SW480 (cell line): ENCODE measurements around the gene CCDC197.
A peak's percentile ranks its signal among the peaks of the same experiment; 100 is the strongest.

Experiments
- DNase-seq: peaks from one replicate; pipeline ENCODE4 v3.0.0-alpha.2; 2016; ENCODE audit warnings: low spot score

The CCDC197 gene

DNA sequence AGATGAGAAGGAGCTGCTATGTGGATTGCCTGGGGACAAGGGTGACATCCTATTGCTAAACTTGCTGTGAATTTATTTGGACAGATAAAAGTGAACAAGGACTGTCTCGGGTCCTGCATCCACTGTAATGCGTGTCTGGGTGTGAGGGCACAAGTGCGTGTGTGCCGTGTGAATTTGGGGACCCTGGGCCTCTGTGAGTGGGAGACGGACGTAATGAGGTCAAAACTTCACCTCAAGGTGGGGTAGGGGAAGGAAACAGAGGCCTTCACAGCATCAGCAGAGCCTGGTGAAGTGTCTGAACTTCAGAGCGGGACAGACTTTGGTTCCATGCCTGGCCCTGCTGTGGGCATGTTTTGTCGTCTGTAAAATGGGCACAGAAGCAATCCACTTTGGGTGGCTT is 35.5 kb upstream of the CCDC197 start:
- DNase-seq, result no peak

DNA sequence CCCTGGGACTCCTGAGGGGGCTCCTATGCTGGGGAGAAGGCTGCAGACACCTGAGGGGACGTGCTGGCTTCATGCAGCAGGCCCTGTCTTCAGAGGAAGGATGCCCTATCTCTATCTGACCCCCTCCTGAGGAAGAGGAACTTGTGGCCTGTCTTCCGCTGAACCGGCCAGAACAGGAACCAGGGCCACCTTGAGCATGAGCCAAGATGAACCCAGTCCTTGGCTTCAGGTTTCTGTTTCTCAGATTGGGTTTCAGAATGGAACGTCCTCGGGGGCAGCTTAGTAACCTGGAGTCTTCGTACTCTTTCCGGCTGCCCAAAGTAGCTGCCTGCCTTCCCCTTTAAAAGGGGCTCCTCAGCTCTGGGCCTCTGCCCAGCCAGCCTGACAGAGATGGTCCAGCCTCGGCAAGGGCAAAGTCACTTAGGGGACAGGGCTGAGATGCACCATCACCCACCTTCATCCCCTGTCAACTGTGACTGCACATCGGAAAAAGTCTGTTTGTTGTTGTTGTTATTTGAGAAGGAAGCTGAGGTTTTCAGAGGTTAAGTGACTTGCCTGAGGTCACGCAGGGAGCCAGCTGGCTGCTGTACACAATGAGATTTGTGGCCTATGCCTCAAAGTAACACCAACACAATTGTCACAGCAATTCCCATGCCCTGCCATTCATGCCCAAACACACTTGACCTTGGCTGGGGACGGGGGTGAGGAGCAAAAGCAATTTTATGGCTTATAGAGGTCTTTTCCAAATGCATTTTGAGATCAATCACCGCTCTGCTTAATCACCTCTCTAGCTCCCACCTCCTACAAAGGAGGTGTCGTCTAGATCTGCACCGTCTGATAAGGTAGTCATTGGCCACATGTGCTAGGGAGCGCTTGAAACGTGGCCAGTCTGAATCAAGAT is 34.1 kb upstream of the CCDC197 start:
- DNase-seq, result peak; percentile 58

DNA sequence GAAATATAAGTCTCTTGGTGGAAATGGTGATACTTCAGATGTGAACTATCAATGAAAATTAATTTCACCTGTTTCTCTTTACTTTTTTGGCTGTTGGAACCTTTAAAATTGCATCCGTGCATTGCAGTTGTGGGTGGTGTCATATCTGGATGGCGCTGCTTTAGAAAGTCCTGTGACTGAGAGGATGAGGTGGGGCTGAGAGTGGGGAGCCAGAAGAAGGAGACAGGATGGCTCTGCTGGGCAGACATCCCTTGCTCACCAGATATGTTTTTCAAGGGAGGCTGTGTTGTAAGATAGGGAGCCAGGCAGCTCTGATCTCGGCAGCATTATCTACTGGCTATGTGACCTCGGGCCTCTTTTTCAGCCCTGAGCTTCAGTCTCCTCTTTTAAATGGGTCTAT is 33.4 kb upstream of the CCDC197 start:
- DNase-seq, result no peak

DNA sequence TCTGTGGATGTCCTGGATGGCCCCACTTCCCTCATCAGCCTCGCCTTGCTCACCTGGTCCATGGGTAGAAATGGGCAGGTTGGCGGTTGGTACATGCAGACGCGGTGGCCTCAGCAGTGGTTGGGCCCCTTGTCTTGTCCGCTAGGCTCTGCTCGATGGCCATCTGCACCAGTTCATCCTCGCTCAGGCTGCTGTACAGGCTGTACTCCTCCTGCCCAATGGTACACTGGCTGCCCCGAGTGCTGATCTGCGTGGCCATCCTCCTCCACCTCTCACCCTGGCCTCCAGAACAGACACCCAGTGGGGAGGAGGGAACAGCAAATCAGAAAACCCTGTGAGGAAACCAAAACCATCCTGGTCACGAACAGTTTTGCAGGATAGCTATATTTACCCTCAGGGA is 32.8 kb upstream of the CCDC197 start:
- no peak for DNase-seq

DNA sequence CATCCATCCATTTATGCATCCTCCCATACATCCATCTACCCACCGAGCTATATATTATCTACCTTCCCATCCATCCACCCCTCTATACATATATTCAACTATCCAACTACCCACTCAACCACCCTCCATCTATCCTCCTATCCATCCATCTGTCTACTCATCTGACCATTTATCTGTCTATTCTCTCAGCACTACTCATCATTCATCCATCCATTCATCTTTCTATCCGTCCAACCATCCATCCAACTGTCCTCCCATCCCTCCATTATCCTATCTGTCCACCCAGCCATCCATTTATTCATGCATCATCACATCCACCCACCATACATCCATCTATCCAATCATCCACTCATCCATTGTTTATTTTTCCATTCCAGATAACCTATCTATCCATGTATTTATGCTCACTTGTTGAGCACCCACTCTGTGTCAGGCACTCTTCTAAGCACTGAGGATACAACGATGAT is 32.2 kb upstream of the CCDC197 start:
- DNase-seq, result no peak

DNA sequence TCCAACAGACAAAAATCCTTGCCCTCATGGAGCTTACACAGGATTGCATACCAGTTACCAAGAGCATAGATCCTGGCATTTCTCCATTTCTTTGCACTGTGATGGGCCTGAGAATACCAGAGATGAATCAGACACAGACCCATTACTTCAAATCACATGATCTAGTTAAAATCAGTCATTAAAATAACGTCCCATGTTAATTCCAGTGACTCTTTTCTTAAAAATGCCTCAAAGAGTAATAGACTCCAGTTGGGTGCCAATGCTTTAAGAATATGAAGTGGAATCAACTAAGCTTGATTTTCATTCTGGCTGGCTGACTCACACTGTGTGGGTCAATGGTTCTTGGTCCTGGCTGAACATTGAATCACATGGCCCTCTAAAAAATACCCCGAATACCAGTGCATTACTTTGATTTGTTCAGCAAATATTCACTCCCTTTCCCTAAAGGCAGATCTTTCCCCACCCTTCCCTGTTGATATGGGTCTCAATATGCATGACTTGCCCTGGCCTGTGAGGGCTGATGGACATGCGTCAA is 31.7 kb upstream of the CCDC197 start:
- peak; percentile 34 for DNase-seq

DNA sequence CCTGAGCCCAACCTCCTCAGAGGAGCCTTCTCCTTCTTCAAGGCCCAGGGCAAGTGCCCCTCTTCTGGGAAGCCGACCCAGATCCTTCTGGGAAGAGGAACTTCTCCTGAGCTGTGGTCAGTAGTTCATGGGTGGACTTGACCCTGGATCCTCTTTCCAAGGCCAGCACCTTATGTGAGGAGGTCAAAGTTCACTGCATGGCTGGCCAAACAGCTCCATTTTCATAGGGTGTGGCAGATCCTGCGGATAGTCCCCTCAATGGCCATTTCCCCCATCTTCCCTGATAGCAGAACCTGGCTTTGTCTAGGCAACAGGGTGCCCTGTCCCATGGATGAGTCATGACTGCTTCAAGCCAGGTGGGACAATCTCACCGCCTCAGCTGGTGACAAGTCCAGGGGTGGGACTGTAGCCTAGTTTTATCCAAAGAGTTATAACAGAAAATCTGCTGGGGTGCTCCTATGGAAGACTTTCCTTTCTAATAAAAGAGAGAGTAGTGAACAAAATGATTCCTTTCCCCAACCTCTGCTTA is 31.1 kb upstream of the CCDC197 start:
- peak; percentile 44 for DNase-seq

DNA sequence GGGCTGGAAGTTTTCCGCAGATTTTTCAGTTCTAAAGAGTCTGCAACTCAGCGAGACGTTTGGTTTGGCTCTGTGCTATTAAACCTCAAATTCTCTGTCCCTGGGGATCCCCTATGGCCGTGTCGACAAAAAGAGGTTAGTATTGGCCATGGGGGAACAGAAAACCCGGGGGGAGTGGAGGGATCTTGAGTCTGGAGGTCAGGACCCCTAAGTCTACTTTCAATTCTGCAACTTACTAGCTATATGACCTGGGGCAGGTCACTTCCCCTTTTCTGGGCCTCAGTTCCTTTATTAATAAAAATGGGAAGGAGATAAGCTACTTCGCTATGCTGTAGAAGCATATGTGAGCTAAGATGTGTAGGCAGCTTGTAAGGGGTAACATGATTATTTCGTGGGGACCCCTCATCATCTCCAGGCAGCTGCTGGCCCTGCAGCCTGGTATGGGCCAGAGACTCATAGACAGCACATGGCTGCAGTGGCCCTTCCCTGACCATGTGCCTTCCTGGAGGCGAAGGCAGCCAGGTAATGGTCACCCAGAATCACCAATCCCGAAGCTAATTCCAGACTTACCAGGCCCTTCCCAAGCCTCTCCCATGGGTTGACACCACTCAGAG is 29.4 kb upstream of the CCDC197 start:
- no peak for DNase-seq

DNA sequence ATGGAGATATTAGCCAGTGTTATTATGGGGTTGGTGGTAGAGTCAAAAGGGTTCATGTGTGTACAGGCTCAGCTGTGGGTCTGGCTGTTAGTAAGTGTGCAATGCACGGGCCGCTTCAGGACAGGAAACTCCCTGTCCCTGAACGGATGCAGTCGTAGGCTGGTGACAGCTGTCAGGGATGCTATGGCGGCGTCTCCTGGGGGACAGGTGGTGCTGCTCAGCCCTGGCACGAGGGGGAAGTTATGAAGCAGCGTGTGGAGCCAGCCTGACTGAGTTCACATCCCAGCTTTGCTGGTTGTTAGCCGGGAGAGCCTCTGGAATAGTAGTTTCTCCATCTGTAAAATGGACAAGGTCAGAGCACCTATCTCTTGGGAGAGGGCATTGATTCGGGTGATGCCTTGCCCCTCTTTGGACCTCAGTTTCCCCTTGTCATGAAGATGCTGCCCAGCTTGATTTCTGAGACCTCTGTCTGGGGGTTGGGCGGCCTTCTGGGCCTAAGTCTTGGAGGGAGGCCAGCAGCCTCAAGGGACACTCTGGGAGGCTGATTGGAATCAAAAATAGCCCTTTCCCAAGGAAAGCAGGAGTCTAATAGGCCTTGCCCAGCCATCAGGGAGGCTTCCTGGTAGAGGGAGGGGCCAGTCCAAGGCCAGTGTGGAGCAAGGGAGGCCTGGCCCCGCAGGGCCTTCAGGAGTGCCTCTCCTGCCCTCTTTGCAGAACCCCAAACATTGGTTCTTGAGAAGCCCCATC is 27.8 kb upstream of the CCDC197 start:
- DNase-seq, result no peak

DNA sequence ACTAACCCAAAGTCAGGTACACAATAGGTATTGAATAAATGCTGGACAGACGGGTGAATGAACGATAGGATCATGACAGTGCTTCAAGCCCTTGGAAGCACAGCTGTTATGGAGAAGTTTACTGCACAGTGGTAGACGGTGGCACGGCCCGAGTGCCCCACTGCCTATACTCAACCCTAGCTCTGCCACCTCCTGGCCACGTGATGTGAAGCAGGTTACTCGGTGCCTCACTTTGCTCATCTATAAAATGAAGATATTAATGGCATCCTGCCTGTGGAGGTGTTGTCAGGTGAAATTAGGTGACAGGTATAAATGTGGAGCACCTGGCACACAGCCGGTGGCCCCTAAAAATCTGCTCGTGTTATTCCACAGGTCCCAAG is 26.5 kb upstream of the CCDC197 start:
- peak; percentile 73 for DNase-seq

DNA sequence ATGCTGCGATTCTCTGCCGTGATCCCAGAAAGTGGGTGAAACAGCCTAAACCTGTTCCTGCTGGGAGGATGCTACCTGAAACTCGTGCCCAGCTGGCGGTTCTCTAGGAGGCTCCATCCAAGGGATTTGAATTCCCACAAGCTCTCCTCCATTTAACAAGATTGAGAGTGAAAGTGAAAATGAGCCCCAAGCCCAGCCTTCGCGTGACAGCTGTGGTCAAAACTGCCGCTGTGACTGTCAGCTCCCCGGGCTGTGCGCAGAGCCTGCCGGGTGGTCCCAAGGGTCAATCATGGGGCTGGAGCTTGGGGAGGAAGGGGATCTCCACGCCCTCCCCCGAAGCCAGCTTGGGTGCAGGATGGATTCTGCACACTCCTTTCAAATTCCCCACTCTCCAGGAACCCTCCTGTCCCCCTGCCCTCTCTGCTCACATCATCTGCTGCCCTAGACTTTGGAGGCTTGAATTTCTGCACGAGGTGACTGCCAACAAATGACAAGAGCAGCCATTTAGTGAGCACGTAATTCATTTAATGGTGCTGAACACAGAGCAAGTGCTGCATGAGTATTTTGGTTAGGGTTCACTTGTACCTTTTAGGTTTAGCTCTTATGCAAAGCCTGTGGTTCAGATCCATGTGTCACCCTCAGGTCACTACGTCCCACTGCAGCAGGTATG is 26.0 kb upstream of the CCDC197 start:
- DNase-seq, result peak; percentile 55

DNA sequence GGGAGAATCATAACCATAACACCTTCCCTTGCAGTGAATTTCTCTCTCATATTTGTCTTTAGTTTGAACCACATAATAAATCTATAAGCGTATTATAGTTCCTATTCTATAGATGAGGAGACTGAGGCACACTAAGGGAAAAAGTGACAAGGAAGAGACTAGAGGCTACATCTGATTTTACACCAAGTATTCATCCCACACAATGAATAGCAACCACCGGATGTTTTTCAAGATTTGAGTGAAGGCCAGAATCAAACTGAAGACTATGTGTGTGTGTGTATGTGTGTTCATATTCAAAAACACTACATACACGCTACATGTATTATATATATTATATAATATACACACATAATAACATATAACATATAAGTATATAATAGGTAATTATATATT is 25.5 kb upstream of the CCDC197 start:
- no peak for DNase-seq

DNA sequence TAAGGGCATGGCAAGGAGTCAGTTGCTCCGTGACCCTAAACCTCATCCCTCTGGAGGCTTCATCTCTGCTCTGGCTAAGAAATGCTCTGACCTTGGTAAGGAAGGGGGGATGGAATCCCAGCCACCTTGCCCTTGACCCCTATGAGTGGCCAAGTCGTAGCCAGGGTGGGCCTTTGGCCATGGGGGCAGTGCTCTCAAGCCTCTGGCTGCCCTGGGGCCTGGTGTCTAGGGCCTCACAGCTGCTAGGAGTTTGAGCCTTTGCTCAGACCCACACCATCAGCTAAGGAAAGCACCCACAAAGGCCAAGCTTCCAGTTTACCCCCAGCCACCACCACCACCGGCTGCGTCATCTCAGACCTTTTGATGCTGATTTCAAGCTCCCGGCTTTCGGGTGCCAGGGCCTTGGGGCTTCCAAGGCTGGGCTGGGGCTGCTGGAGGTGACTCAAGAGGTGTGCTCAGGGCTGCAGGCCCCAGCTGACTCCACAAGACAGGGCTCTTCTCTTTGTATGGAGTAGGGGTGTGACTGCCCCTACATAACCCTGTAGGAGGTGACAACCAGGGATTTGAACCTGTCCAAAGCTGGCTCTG is 24.4 kb upstream of the CCDC197 start:
- no peak for DNase-seq

DNA sequence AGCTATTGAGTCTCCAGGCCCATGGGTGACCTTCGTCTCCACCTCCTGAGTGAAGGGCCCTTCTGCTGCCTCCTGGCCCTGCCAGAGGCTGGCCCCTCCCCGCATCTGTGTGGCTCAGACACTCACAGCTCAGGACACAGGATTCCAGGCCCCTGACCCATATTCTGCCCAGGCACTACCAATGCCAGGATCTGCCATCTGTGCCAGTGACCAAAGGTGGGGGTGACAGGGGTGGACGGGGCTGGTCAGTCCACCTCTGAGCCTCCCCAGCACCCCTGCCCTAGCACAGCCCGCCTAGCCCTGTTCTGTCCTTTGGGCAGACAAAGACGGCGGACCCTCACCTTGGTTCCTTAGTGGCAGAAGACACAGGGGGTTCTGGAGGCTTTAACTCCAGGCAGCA is 23.5 kb upstream of the CCDC197 start:
- no peak for DNase-seq

DNA sequence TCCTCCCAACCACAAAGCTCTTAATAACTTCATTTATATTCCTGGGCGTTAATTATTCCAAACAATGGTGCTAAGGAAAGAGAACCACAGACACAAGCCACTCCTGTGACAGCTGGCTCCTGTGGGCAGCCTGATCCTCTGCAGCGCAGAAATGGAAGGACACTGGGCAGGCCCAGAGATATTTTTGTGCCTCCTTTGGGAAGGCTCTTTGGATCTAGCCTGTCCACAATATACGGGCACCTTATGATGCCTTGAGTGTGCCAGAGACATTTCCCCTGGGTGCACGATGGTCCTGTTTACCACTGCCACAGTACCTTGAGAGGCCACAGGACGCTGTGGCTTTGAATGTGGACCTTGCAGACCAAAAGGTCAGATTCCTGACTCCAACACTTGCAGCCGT is 22.8 kb upstream of the CCDC197 start:
- no peak for DNase-seq

DNA sequence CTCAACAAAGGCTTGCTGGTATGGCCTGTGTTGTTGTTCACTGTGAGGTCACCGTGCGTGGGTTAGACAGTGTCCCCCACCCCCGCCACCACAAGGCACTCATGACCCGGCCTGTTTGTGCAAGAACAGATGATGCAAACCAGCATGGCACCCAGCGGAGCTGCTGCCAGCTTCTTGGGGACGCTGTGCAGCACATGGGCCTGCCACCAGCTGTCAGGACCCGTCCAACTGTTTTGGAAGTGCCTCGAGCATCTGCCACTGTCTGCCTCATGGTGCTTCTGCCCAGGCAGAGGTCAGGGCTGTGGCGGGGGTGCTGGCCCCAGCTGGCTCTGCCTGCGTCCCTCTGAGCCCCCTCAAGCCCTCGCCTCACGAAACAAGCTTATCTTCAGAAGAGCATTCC is 22.3 kb upstream of the CCDC197 start:
- DNase-seq, result no peak

DNA sequence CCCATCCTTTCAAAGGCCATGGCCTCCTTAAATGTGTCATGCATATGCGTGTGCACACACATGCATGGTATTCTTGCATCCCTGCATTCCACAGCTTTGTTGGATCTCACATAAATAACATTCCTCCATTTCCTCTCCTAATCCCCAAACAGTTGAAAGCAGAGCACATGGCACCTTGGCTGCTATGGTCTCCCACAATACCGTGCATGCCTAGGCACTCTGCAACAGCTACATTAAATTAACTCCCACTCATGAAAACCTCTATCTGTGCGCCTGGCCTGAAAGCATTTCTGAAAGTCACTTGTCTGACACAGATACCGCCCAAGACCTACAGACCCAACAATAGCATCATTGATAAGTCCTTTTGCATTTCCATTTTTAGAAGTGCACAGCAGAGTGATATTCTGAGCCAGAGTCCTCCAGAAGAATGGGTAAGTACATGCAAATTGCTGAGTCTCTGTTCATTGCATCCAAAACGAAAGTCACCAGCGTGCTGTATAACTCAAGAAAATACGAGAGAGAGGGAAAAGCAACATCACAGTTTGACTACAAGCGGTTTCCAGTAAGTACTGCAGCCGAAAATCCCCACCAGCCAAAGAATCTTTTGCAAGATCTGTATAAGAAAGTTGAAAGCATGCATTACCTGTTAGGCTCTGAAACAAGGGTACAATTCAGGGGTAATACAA is 21.2 kb upstream of the CCDC197 start:
- DNase-seq, result no peak

DNA sequence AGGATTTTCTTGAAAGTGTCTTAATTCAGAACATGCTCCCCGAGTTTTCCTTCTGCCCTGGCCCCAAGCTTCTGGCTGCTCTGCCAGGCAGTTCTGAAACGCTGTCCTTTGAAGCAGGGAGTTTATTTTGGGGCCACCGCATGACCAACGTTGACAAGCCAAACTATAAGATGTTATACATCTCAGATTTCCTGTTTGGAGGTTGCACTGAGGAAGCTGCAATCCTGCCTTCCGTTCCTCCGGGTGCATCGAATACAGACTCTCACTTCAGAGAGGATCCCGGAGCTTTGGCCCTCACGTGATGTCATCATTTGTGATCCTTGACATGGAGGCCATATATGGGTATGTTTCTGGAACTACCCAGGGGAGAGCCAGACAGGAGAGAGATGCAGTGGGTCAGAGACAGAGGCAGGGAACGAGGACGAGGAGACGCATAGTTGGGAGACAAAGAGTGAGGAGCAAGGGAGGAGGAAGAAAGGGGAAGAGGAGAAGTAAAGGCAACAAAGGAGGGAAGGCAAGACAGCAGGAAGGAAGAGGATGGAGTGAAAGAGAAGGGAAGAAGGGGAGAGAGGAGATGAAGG is 20.5 kb upstream of the CCDC197 start, which contains the start of gene ASB2:
Gene ASB2 (minus strand): TSS at position 94 of the 581 bp plus-strand sequence. CDS start 12,031 bp downstream, outside the sequence.
- DNase-seq, result no peak

DNA sequence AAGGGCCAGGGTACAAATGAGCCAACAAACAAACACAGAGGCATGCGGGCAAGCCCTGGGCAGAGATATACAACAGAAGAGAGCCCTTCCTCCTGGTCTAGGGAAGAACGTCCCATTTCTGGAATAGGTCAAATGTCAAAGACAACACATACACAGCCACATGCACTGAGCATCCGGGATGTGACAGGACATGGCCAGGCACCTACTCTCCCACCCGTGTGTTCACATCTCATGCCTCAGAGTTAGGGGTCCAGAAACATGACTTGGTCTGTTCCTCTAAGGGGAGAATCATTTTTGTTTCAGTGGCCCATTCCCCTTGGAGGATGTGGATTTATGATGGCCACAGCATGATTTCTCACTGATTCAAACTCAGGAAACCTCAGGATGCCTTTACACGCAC is 19.9 kb upstream of the CCDC197 start:
- DNase-seq, result no peak
